Sigmoid colon (tissue), 7 donors: ENCODE results near the gene PLEKHG4B. TPM values are rescaled to one million over a fixed set of nuclear protein-coding genes. Genes with fewer than 3 reads are reported as not detected.

Experiments used
- DNase-seq: peaks from one replicate; pipeline ENCODE4 v3.0.0-alpha.2; 2019
- H3K27ac ChIP-seq, 4 donors: fragments of 200-600 bp; sonication (generic); one replicate each; pipeline ENCODE4 v1.5.1; 2016 to 2019; ENCODE audit warnings: mild to moderate bottlenecking in 1 of 4
- H3K27me3 ChIP-seq, 3 donors: fragments of 200-600 bp; sonication (generic); one replicate each; pipeline ENCODE4 v1.5.1; 2019; ENCODE audit warnings: mild to moderate bottlenecking in 1 of 3
- H3K36me3 ChIP-seq, 4 donors: fragments of 200-600 bp; sonication (generic); one replicate each; pipeline ENCODE4 v1.5.1; 2016 to 2019
- H3K4me1 ChIP-seq, 4 donors: fragments of 200-600 bp; sonication (generic); one replicate each; pipeline ENCODE4 v1.5.1; 2017 to 2019
- H3K4me3 ChIP-seq, 4 donors: fragments of 200-600 bp; sonication (generic); one replicate each; pipeline ENCODE4 v1.5.1; 2017 to 2019; ENCODE audit warnings: mild to moderate bottlenecking in 2 of 4, moderate library complexity in 1 of 4
- H3K9me3 ChIP-seq, 4 donors: fragments of 200-600 bp in 3 of 4; sonication (generic) in 3 of 4; one replicate each; pipeline versions ENCODE4 v1.5.1 to v1.6.1; 2013 to 2019
- CTCF ChIP-seq, 4 experiments: fragments of 450-650 bp in 3 of 4; fragments of 200-600 bp in 1 of 4; IDR thresholded peaks; one replicate each; pipeline ENCODE4 v1.5.1; 2016 to 2019; ENCODE audit warnings: antibody characterized with exemption in 4 of 4, mild to moderate bottlenecking in 3 of 4, moderate library complexity in 2 of 4
- EP300 ChIP-seq, 4 donors: sonication (generic); formaldehyde crosslinking; IDR thresholded peaks; one replicate each; pipeline ENCODE4 v1.6.1; 2017; ENCODE audit warnings: antibody characterized with exemption in 4 of 4
- POLR2A ChIP-seq, 2 donors: fragments of 450-650 bp; IDR thresholded peaks; one replicate each; pipeline ENCODE4 v1.6.1; 2016; ENCODE audit warnings: antibody characterized with exemption in 2 of 2, mild to moderate bottlenecking in 2 of 2, moderate library complexity in 2 of 2
- POLR2AphosphoS5 ChIP-seq, 4 donors: sonication (generic); formaldehyde crosslinking; IDR thresholded peaks; one replicate each; pipeline ENCODE4 v1.6.1; 2017; ENCODE audit warnings: antibody characterized with exemption in 4 of 4
- WGBS, 2 donors: extraction: QIAGEN DNeasy Blood & Tissue Kit; methylation state at CpG; one replicate each; pipeline ENCODE4 v1.1.7; 2013; 5-methylcytosine and 5-hydroxymethylcytosine counted together
- intact Hi-C: fragments of 100-400 bp; cut with DNase I; formaldehyde crosslinking; loops from one replicate; pipeline ENCODE4 v1.15.1; 2023
- polyA plus RNA-seq, 3 donors: library from polyadenylated mRNA; stranded (reverse); fragments of 200-250 nt; gene quantifications; one replicate each; pipeline ENCODE4 v1.2.3, GENCODE V29; 2013
- total RNA-seq, 4 donors: library from RNA; depleted of rRNA; stranded (reverse); fragments of >200 nt; gene quantifications; one replicate each; pipeline ENCODE4 v1.1.0, GENCODE V29; 2016
- donor health status: healthy with polysubstance abuse.
- donor health status: Bipolar disorder and iron deficiency.
- donor health status: healthy.

Gene PLEKHG4B
- total and polyA plus RNA-seq, 7 donors: 0.04 to 1.9 (median 0.36) TPM; not detected in 2

- Histone ChIP-seq H3K4me1 (peaks cover 0 to 19% (median 14%) of the 10 kb centered on the region in 4 donors), H3K27me3 (peaks cover 6 to 38% (median 26%) of the 10 kb centered on the region in 3 donors), H3K36me3 (no peaks in the 10 kb centered on the region), H3K27ac (no peak overlapping the region), H3K9me3 (no peaks in the 10 kb centered on the region), H3K4me3 (no peak overlapping the region)
- DNase-seq: no peak
- TF ChIP-seq POLR2A (IDR thresholded peaks at IDR 0.05) (no peak), EP300 (IDR thresholded peaks at IDR 0.05) (no peak), POLR2AphosphoS5 (IDR thresholded peaks at IDR 0.05) (no peak), CTCF (IDR thresholded peaks at IDR 0.05) (no peak)
- 87 to 89% methylated on average over 8 of the region's 8 CpGs for WGBS, 2 donors
- intact Hi-C loops: no loop called here
Measured at GRCh38 chr5:49953-50544, 41.9 kb upstream of the PLEKHG4B start.

DNA sequence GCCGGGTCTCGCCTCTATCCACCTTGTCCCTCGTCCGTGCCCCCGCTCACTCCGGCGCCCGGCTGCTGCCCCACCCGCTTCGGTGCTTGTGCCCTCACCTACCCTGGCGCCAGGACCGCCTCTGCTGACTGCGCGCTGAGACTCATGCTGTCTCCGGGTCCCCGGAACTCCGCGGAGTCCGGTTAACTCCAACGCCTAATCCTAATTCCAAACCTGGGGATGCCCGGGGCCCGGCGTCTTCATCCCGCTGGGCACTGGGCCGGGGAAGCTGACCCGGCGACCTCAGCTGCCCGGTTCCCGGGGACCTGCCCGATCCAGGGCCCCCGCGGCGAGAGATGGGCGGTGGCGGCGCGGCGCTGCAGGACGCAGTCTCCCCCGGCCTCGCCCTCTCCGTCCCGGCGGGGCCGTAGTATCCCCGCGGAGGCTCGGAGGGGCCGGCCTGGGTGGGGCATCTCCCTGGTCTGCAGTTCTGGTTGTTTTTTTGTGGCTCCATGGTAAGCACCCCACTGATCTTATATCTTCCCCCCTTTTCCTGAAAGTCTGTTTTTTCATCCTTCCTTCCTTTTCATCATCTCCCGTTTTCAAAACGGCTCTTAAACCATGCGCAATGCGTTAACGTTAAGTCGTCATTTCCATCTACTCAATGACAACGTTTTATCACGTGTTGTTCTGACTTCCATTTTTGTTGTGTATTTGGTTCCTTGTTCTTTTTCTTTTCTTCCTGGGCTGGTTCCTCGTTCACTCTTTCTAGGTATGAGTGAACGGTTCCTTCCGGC lies 41.1 kb upstream of the PLEKHG4B start:
- H3K36me3 ChIP-seq: no peaks in the 10 kb centered on the region
- H3K27ac ChIP-seq: no peak overlapping the region
- intact Hi-C loops: no loop called here
- no peak overlapping the region for H3K4me3 ChIP-seq
- TF ChIP-seq EP300 (IDR thresholded peaks at IDR 0.05): no peak
- no peak for TF ChIP-seq POLR2AphosphoS5 (IDR thresholded peaks at IDR 0.05)
- no peak for TF ChIP-seq CTCF (IDR thresholded peaks at IDR 0.05)
- no peak for TF ChIP-seq POLR2A (IDR thresholded peaks at IDR 0.05)
- peaks cover 0 to 19% (median 14%) of the 10 kb centered on the region in 4 donors for H3K4me1 ChIP-seq
- WGBS, 2 donors: 82 to 87% methylated on average over 60 of the region's 60 CpGs
- peaks cover 6 to 42% (median 28%) of the 10 kb centered on the region in 3 donors for H3K27me3 ChIP-seq
- H3K9me3 ChIP-seq: no peaks in the 10 kb centered on the region
- DNase-seq: no peak

DNA sequence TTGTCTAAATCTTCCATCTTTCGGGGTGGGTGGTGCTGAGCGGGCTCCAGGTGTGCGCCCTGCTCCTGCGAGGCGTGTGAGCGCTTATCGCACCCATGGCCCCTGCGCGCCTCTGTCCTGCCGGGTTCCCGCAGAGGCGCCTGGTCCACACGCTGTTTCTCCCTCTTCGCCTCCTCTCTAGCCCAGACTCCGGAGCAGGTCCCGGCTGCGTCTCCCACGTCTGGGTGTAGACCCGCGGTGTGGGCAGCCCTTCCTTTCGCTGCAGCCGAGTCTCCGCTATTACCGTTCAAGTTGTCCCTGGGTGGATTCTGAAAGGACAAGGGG lies 40.5 kb upstream of the PLEKHG4B start:
- intact Hi-C loops: no loop called here
- Histone ChIP-seq H3K9me3 (no peaks in the 10 kb centered on the region), H3K27me3 (peaks cover 6 to 47% (median 28%) of the 10 kb centered on the region in 3 donors), H3K36me3 (no peaks in the 10 kb centered on the region), H3K4me3 (no peak overlapping the region), H3K4me1 (peaks cover 0 to 19% (median 14%) of the 10 kb centered on the region in 4 donors), H3K27ac (no peak overlapping the region)
- TF ChIP-seq POLR2AphosphoS5 (IDR thresholded peaks at IDR 0.05) (no peak), POLR2A (IDR thresholded peaks at IDR 0.05) (no peak), CTCF (IDR thresholded peaks at IDR 0.05) (no peak), EP300 (IDR thresholded peaks at IDR 0.05) (no peak)
- 83 to 92% methylated on average over 24 of the region's 24 CpGs for WGBS, 2 donors
- DNase-seq: no peak

DNA sequence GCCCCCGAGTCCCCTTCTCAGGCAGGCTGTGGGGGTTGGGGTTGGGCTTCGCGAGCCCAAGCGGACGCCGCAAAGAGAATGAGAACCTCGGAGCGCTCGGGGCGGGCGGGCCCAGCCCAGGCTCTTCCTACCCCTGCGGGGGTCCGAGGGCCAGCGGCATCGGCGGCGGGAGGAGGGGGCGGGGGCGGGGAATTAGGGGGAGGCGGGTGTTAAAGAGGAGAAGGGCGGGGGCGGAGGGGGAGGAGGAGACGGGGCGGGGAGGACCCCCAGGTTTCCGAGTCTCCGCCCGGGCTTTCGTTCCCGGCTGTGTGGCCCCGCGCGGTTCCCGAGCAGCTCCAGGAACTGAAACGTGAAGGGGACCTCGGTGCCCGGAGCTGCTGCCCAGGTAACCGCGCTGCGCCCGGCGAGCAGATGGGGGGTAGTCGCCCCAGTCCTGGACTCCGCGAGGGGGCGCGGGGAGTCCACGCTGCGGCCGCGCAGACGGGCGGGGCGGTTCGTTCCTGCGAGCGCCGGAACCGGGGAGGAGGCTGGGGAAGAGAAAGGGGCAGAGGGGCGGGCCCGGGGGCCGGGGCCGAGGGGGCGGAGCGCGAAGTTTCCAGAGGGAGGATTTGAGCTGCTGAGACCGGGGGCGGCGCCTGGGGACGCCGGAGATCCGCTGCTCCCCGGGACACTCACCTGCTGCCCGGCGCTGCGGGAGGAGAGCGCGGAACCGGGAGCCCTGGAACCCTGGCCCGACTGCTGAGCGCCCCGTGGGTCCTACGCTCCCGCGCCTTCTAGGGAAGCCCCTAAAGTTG lies 38.4 kb upstream of the PLEKHG4B start:
- 1 to 2% methylated on average over 83 to 84 of the region's 84 CpGs for whole genome bisulfite sequencing, 2 donors
- Histone ChIP-seq H3K36me3 (no peaks in the 10 kb centered on the region), H3K4me1 (peaks cover 0 to 19% (median 14%) of the 10 kb centered on the region in 4 donors), H3K9me3 (no peaks in the 10 kb centered on the region), H3K4me3 (peak overlapping the region; percentile 27 to 58 (median 54)), H3K27ac (peak overlapping the region in 1 of 4 donors; percentile 31), H3K27me3 (peaks cover 6 to 53% (median 28%) of the 10 kb centered on the region in 3 donors)
- intact Hi-C loops: no loop called here
- DNase-seq: no peak
- TF ChIP-seq EP300 (IDR thresholded peaks at IDR 0.05) (no peak), CTCF (IDR thresholded peaks at IDR 0.05) (no peak), POLR2A (IDR thresholded peaks at IDR 0.05) (no peak), POLR2AphosphoS5 (IDR thresholded peaks at IDR 0.05) (no peak)
